GM12878 (cell line): ENCODE measurements around the gene ANO9. TPM values are rescaled to one million over a fixed set of nuclear protein-coding genes. Genes with fewer than 3 reads are reported as not detected.

Experiments used
- BMI1 ChIP-seq: fragments of 450-650 bp; IDR thresholded peaks from 2 replicates; pipeline ENCODE4 v1.6.1; 2016; ENCODE audit warnings: mild to moderate bottlenecking, moderate library complexity, borderline replicate concordance
- EP300 ChIP-seq, 2 experiments: fragments of 150-350 bp in 1 of 2; IDR thresholded peaks; 2 replicates each; pipeline ENCODE4 v1.6.1; 2011 to 2012; ENCODE audit warnings: low read depth in 2 of 2, low read length in 2 of 2, borderline replicate concordance in 1 of 2, improper control_type of control experiment in 1 of 2, inconsistent platforms in 1 of 2; ENCODE audit not compliant: control insufficient read depth in 1 of 2
- HCFC1 ChIP-seq: fragments of 150-350 bp; IDR thresholded peaks from 2 replicates; pipeline ENCODE4 v1.6.1; 2014; ENCODE audit warnings: low read length
- RAD21 ChIP-seq: IDR thresholded peaks from 2 replicates; pipeline ENCODE4 v1.6.1; 2011; ENCODE audit warnings: mild to moderate bottlenecking, low read depth, low read length, moderate library complexity; ENCODE audit not compliant: insufficient read depth
- RAD51 ChIP-seq: fragments of 450-650 bp; IDR thresholded peaks from 2 replicates; pipeline ENCODE4 v1.6.1; 2016; ENCODE audit warnings: moderate library complexity, mild to moderate bottlenecking, inconsistent platforms
- RB1 ChIP-seq: fragments of 450-650 bp; formaldehyde crosslinking; IDR thresholded peaks from 2 replicates; pipeline ENCODE4 v1.6.1; 2017; ENCODE audit warnings: mild to moderate bottlenecking, borderline replicate concordance
- ZNF592 ChIP-seq: fragments of 450-650 bp; IDR thresholded peaks from 2 replicates; pipeline ENCODE4 v1.6.1; 2017; ENCODE audit warnings: mild to moderate bottlenecking, moderate library complexity
- polyA plus RNA-seq, 11 experiments: library from polyadenylated mRNA; depleted of rRNA in 4 of 11; unstranded in 6 of 11; stranded (reverse) in 5 of 11; fragments of >200 nt; fragmentation: Nextera tagmentation in 4 of 11; fragmentation: Illumina TruSeq in 1 of 11; extraction: Ambion mirVana in 4 of 11; extraction: Trizol in 1 of 11; gene quantifications; 1 replicate in 1 of 11; 2 replicates in 10 of 11; pipeline versions ENCODE4 v1.2.1 to v1.2.3, GENCODE V29; 2011 to 2016; ENCODE audit warnings: inconsistent platforms in 2 of 11, missing spikeins in 2 of 11, low read depth in 1 of 11
- total RNA-seq, 4 experiments: library from RNA; depleted of rRNA in 3 of 4; stranded (reverse); fragments of >200 nt in 3 of 4; fragmentation: Illumina TruSeq in 1 of 4; extraction: Trizol in 1 of 4; gene quantifications; 2 replicates each; pipeline versions ENCODE4 v1.2.1 to v1.2.3, GENCODE V29; 2013 to 2021

Gene ANO9
- total and polyA plus RNA-seq, 10 of the 15 experiments (the other 5 are each of a cell fraction or from before 2014, with no cell fraction given), result 0.21 to 42.3 (median 12.0) TPM

- TF ChIP-seq EP300 (IDR thresholded peaks at IDR 0.05; ENCODE audit: borderline replicate concordance in 1 of 2, control insufficient read depth in 1 of 2, low read depth in 2 of 2, low read length in 2 of 2) (no peak), HCFC1 (no peak), RAD21 (no peak), ZNF592 (no peak), RAD51 (no peak), RB1 (no peak), BMI1 (no peak)
These were observed 781 bp downstream of the ANO9 start (continued) for GRCh38 chr11:441043-441417.
